CD4-positive, alpha-beta T cell (primary cell): Measurements from ENCODE around the gene FBXO45. TPM values are rescaled to one million over a fixed set of nuclear protein-coding genes. Genes with fewer than 3 reads are reported as not detected.

Source experiments
- ATAC-seq: fragments of 200-7000 bp; cut with Tn5 transposase; one replicate; pipeline ENCODE4 v1.10.0; 2022; ENCODE audit warnings: mild to moderate bottlenecking; ENCODE audit not compliant: poor library complexity
- CTCF ChIA-PET: fragments of 350-600 bp; sonication (Branson Sonifier 250); formaldehyde crosslinking; loops from one replicate; lab custom pipeline; 2021; ENCODE audit warnings: antibody characterized with exemption, inconsistent platforms; lab: Charles Lee
- POLR2A ChIA-PET: fragments of 350-600 bp; sonication (Branson Sonifier 250); formaldehyde crosslinking; loops from one replicate; lab custom pipeline; 2021; ENCODE audit warnings: antibody characterized with exemption, inconsistent platforms; lab: Charles Lee
- DNase-seq, 14 experiments: peaks; one replicate each; pipeline ENCODE4 v3.0.0-alpha.2; 2013 to 2020; ENCODE audit warnings: mixed read lengths in 2 of 14
- H3K27ac ChIP-seq, 2 donors: one replicate each; pipeline versions ENCODE4 v1.5.1 to v1.7.0; 2013; ENCODE audit warnings: low read length in 2 of 2, low read depth in 1 of 2, mild to moderate bottlenecking in 1 of 2
- H3K27me3 ChIP-seq, 2 experiments: 1 replicate in 1 of 2; 2 replicates in 1 of 2; pipeline versions ENCODE4 v1.6.1 to v1.7.0; 2013; ENCODE audit warnings: low read length in 2 of 2, control low read depth in 1 of 2, mild to moderate bottlenecking in 1 of 2, moderate library complexity in 1 of 2; ENCODE audit not compliant: insufficient read depth in 2 of 2, control insufficient read depth in 1 of 2
- H3K36me3 ChIP-seq: one replicate; pipeline ENCODE4 v1.6.1; 2013; ENCODE audit warnings: low read length, control low read depth; ENCODE audit not compliant: insufficient read depth
- H3K4me1 ChIP-seq: one replicate; pipeline ENCODE4 v1.6.1; 2013; ENCODE audit warnings: low read length, control low read depth; ENCODE audit not compliant: insufficient read depth
- H3K4me3 ChIP-seq: one replicate; pipeline ENCODE4 v1.5.1; 2013; ENCODE audit warnings: mild to moderate bottlenecking, low read length, moderate library complexity
- H3K9me3 ChIP-seq, 2 experiments: 1 replicate in 1 of 2; 2 replicates in 1 of 2; pipeline versions ENCODE4 v1.6.1 to v1.7.0; 2013; ENCODE audit warnings: low read length in 2 of 2, mild to moderate bottlenecking in 2 of 2, control low read depth in 1 of 2, moderate library complexity in 1 of 2; ENCODE audit not compliant: control insufficient read depth in 1 of 2, insufficient read depth in 1 of 2
- H3K27ac Mint-ChIP-seq: one replicate; pipeline ENCODE4 v1.8.0; 2020; ENCODE audit warnings: mixed read lengths
- H3K27me3 Mint-ChIP-seq: one replicate; pipeline ENCODE4 v1.8.0; 2021; ENCODE audit warnings: mixed read lengths
- H3K36me3 Mint-ChIP-seq: one replicate; pipeline ENCODE4 v1.8.0; 2021; ENCODE audit warnings: low read depth, mixed read lengths
- H3K4me1 Mint-ChIP-seq: one replicate; pipeline ENCODE4 v1.8.0; 2021; ENCODE audit warnings: low read depth, mixed read lengths
- H3K4me3 Mint-ChIP-seq: one replicate; pipeline ENCODE4 v1.8.0; 2020; ENCODE audit warnings: mild to moderate bottlenecking, mixed read lengths
- H3K9me3 Mint-ChIP-seq: one replicate; pipeline ENCODE4 v1.8.0; 2020; ENCODE audit warnings: mixed read lengths
- CTCF ChIP-seq: fragments of 200-600 bp; IDR thresholded peaks from one replicate; pipeline ENCODE4 v1.8.0; 2022; ENCODE audit warnings: antibody characterized with exemption, mild to moderate bottlenecking
- intact Hi-C, 2 experiments: fragments of 100-400 bp; cut with DNase I in 1 of 2; cut with micrococcal nuclease in 1 of 2; formaldehyde crosslinking; loops; one replicate each; pipeline versions ENCODE4 v1.15.1 to v1.9.0; 2023 to 2025; cut with DNase I, micrococcal nuclease
- total RNA-seq, 174 experiments: library from RNA in 2 of 174; stranded (reverse) in 2 of 174; gene quantifications; one replicate each; pipeline ENCODE4 v1.2.3 and lab custom pipeline; 2021 to 2026

The FBXO45 gene
- total RNA-seq, 2 experiments from 2014 or later, result 5.4 to 6.0 TPM

GRCh38 chr3:196600359-196600758 is 31.9 kb downstream of the FBXO45 start:
- Histone ChIP-seq H3K27me3 (no peaks in the 10 kb centered on the region), H3K36me3 (no peaks in the 10 kb centered on the region), H3K9me3 (no peaks in the 10 kb centered on the region), H3K27ac (no peak overlapping the region), H3K4me1 (peaks cover 14% of the 10 kb centered on the region), H3K4me3 (no peak overlapping the region)
- intact Hi-C loops, result loop anchor here (10.0 kb wide), 2 partner anchors 344 to 346 kb away; partner anchors contain the start of gene NCBP2 (in 1 of the 2)
- Mint-ChIP-seq H3K4me3 (no peak overlapping the region), H3K4me1 (peaks cover 23% of the 10 kb centered on the region), H3K36me3 (no peaks in the 10 kb centered on the region), H3K27ac (no peak overlapping the region), H3K27me3 (no peaks in the 10 kb centered on the region), H3K9me3 (no peaks in the 10 kb centered on the region)
- CTCF ChIA-PET, result no interaction called here
- no peak for TF ChIP-seq CTCF
- ATAC-seq (no peak), DNase-seq (no peak)
- POLR2A ChIA-PET, result no interaction called here

GRCh38 chr3:196602673-196603072 is 34.2 kb downstream of the FBXO45 start:
- Histone ChIP-seq H3K9me3 (no peaks in the 10 kb centered on the region), H3K27ac (no peak overlapping the region), H3K4me1 (peaks cover 14% of the 10 kb centered on the region), H3K4me3 (no peak overlapping the region), H3K36me3 (no peaks in the 10 kb centered on the region), H3K27me3 (no peaks in the 10 kb centered on the region)
- CTCF ChIA-PET, result interaction anchor here (0.6 to 2.3 kb wide), 2 partner anchors 38 to 83 kb away, joined by 3 to 16 read pairs; no protein-coding TSS in a partner anchor
- H3K27me3 Mint-ChIP-seq, result no peaks in the 10 kb centered on the region
- no peak for TF ChIP-seq CTCF
- intact Hi-C loops, result loop anchor here (10.0 kb wide), 2 partner anchors 342 to 348 kb away; partner anchors contain the start of gene NCBP2 (in 1 of the 2)
- peaks cover 23% of the 10 kb centered on the region for H3K4me1 Mint-ChIP-seq
- H3K4me3 Mint-ChIP-seq, result no peak overlapping the region
- H3K9me3 Mint-ChIP-seq, result no peaks in the 10 kb centered on the region
- H3K36me3 Mint-ChIP-seq, result no peaks in the 10 kb centered on the region
- ATAC-seq (no peak), DNase-seq (no peak)
- POLR2A ChIA-PET, result no interaction called here
- no peak overlapping the region for H3K27ac Mint-ChIP-seq

- Mint-ChIP-seq H3K27me3 (no peaks in the 10 kb centered on the region), H3K9me3 (no peaks in the 10 kb centered on the region), H3K4me3 (no peak overlapping the region), H3K27ac (no peak overlapping the region), H3K4me1 (peaks cover 15% of the 10 kb centered on the region), H3K36me3 (no peaks in the 10 kb centered on the region)
- TF ChIP-seq CTCF, result no peak
- Histone ChIP-seq H3K9me3 (no peaks in the 10 kb centered on the region), H3K4me3 (no peak overlapping the region), H3K27ac (no peak overlapping the region), H3K27me3 (no peaks in the 10 kb centered on the region), H3K36me3 (no peaks in the 10 kb centered on the region), H3K4me1 (peaks cover 10% of the 10 kb centered on the region)
- CTCF ChIA-PET, result interaction anchor here (0.7 to 2.3 kb wide), 2 partner anchors 30 to 81 kb away, joined by 3 to 16 read pairs; no protein-coding TSS in a partner anchor
- intact Hi-C loops, result loop anchor here (10.0 kb wide), 2 partner anchors 341 to 349 kb away; partner anchors contain the start of gene NCBP2 (in 1 of the 2)
- ATAC-seq (no peak), DNase-seq (no peak)
- POLR2A ChIA-PET, result interaction anchor here (1.4 to 1.9 kb wide), 4 partner anchors 29 to 136 kb away, joined by 4 to 11 read pairs (median 6); partner anchors contain the start of genes NRROS and PAK2
These were observed 35.2 kb downstream of the FBXO45 start for GRCh38 chr3:196603683-196604082.
